ENCODE results near the gene XPOT.

GRCh38 chr12:64431791-64432190 lies 27.6 kb downstream of the XPOT start:
- TF ChIP-seq CTCF (IDR thresholded peaks at IDR 0.05) (no peak), SIN3A (IDR thresholded peaks at IDR 0.05; ENCODE audit: borderline replicate concordance, insufficient read depth, low read depth, low read length) (no peak)
- TF ChIP-seq, protein P1, sequence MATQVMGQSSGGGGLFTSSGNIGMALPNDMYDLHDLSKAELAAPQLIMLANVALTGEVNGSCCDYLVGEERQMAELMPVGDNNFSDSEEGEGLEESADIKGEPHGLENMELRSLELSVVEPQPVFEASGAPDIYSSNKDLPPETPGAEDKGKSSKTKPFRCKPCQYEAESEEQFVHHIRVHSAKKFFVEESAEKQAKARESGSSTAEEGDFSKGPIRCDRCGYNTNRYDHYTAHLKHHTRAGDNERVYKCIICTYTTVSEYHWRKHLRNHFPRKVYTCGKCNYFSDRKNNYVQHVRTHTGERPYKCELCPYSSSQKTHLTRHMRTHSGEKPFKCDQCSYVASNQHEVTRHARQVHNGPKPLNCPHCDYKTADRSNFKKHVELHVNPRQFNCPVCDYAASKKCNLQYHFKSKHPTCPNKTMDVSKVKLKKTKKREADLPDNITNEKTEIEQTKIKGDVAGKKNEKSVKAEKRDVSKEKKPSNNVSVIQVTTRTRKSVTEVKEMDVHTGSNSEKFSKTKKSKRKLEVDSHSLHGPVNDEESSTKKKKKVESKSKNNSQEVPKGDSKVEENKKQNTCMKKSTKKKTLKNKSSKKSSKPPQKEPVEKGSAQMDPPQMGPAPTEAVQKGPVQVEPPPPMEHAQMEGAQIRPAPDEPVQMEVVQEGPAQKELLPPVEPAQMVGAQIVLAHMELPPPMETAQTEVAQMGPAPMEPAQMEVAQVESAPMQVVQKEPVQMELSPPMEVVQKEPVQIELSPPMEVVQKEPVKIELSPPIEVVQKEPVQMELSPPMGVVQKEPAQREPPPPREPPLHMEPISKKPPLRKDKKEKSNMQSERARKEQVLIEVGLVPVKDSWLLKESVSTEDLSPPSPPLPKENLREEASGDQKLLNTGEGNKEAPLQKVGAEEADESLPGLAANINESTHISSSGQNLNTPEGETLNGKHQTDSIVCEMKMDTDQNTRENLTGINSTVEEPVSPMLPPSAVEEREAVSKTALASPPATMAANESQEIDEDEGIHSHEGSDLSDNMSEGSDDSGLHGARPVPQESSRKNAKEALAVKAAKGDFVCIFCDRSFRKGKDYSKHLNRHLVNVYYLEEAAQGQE (IDR thresholded peaks at IDR 0.05; ENCODE audit: insufficient read depth in 1 of 2, low read depth in 2 of 2, low read length in 1 of 2), result no peak
